SU-DHL-6 (cell line): ENCODE measurements around the gene CHST9.

Source experiments
- H2AFZ ChIP-seq: fragments of 200-600 bp; sonication (generic); 2 replicates; pipeline ENCODE4 v1.6.1; 2014; ENCODE audit warnings: low read depth, mild to moderate bottlenecking, moderate library complexity, mixed read lengths, antibody characterized with exemption, low read length; ENCODE audit not compliant: severe bottlenecking
- H3F3A ChIP-seq: fragments of 200-600 bp; shearing (Covaris generic); 2 replicates; pipeline ENCODE4 v1.6.0; 2016; ENCODE audit warnings: antibody characterized with exemption, mild to moderate bottlenecking; ENCODE audit not compliant: insufficient read depth
- H3K27ac ChIP-seq: fragments of 200-600 bp; sonication (generic); 2 replicates; pipeline ENCODE4 v1.5.1; 2016; ENCODE audit warnings: low read depth, mild to moderate bottlenecking, low read length, moderate library complexity, mixed read lengths
- H3K27me3 ChIP-seq: fragments of 200-600 bp; sonication (generic), shearing (Covaris generic); 2 replicates; pipeline ENCODE4 v1.6.0; 2014; ENCODE audit warnings: mild to moderate bottlenecking, low read length
- H3K36me3 ChIP-seq: fragments of 200-600 bp; sonication (generic); 2 replicates; pipeline ENCODE4 v1.6.1; 2014; ENCODE audit warnings: mild to moderate bottlenecking, low read length, mixed read lengths
- H3K4me2 ChIP-seq: fragments of 300-600, 200-600 bp; shearing (Covaris generic), sonication (generic); 2 replicates; pipeline ENCODE4 v1.6.0; 2014; ENCODE audit warnings: low read length, low read depth, mild to moderate bottlenecking; ENCODE audit not compliant: poor library complexity, severe bottlenecking
- H3K4me3 ChIP-seq: fragments of 200-600 bp; sonication (generic); 2 replicates; pipeline ENCODE4 v1.5.1; 2014; ENCODE audit warnings: antibody characterized with exemption, low read length, mild to moderate bottlenecking, mixed read lengths; ENCODE audit not compliant: insufficient read depth, poor library complexity, severe bottlenecking
- H3K79me2 ChIP-seq: fragments of 200-600 bp; sonication (generic); 2 replicates; pipeline ENCODE4 v1.6.1; 2014; ENCODE audit warnings: mild to moderate bottlenecking, low read length, moderate library complexity; ENCODE audit not compliant: insufficient read depth
- H3K9ac ChIP-seq: fragments of 200-600 bp; sonication (generic); 2 replicates; pipeline ENCODE4 v1.7.0; 2014; ENCODE audit warnings: mild to moderate bottlenecking, low read length
- H3K9me2 ChIP-seq: fragments of 200-600 bp; sonication (generic); replicated peaks from 2 replicates; pipeline ENCODE4 v1.6.1; 2014; ENCODE audit warnings: low read length; ENCODE audit not compliant: insufficient read depth
- H3K9me3 ChIP-seq: fragments of 200-600 bp; sonication (generic); 2 replicates; pipeline ENCODE4 v1.6.1; 2014; ENCODE audit warnings: low read length, mixed read lengths; ENCODE audit not compliant: insufficient read depth
- H4K20me1 ChIP-seq: fragments of 200-600 bp; sonication (generic); 2 replicates; pipeline ENCODE4 v1.6.1; 2014; ENCODE audit warnings: low read depth, mild to moderate bottlenecking, antibody characterized with exemption, low read length, moderate library complexity, mixed read lengths
- CTCF ChIP-seq: fragments of 200-600 bp; sonication (generic); IDR thresholded peaks from one replicate; pipeline ENCODE4 v1.5.1; 2017; ENCODE audit warnings: antibody characterized with exemption, mild to moderate bottlenecking, low read length, moderate library complexity; ENCODE audit not compliant: insufficient read depth, poor library complexity, severe bottlenecking
- EZH2phosphoT487 ChIP-seq: fragments of 200-600 bp; sonication (generic), shearing (Covaris generic); conservative IDR thresholded peaks from 2 replicates; pipeline ENCODE4 v1.6.1; 2018; ENCODE audit warnings: mild to moderate bottlenecking, antibody characterized with exemption, low read length, moderate library complexity, mixed read lengths

Gene CHST9

GRCh38 chr18:26911840-26912239 lies 273.3 kb downstream of the CHST9 start:
- Histone ChIP-seq H3K9ac (no peak overlapping the region), H3K27me3 (no peaks in the 10 kb centered on the region), H3K9me2 (no peaks in the 10 kb centered on the region), H3K79me2 (no peaks in the 10 kb centered on the region), H2AFZ (no peak overlapping the region), H4K20me1 (no peaks in the 10 kb centered on the region), H3K36me3 (no peaks in the 10 kb centered on the region), H3K27ac (no peak overlapping the region), H3K9me3 (no peaks in the 10 kb centered on the region), H3K4me3 (no peak overlapping the region), H3K4me2 (no peak overlapping the region), H3F3A (no peaks in the 10 kb centered on the region)
- TF ChIP-seq CTCF = no peak
- no peak for TF ChIP-seq EZH2phosphoT487

- no peak overlapping the region for H3K27ac ChIP-seq
- H3K4me2 ChIP-seq = no peak overlapping the region
- H3F3A ChIP-seq = no peaks in the 10 kb centered on the region
- TF ChIP-seq EZH2phosphoT487 (no peak), CTCF (no peak)
- H3K9me2 ChIP-seq = no peaks in the 10 kb centered on the region
- no peak overlapping the region for H2AFZ ChIP-seq
- no peaks in the 10 kb centered on the region for H3K79me2 ChIP-seq
- no peak overlapping the region for H3K4me3 ChIP-seq
- H3K9ac ChIP-seq = no peak overlapping the region
- H3K36me3 ChIP-seq = no peaks in the 10 kb centered on the region
- H3K27me3 ChIP-seq = no peaks in the 10 kb centered on the region
- no peaks in the 10 kb centered on the region for H4K20me1 ChIP-seq
- H3K9me3 ChIP-seq = 0 out of 2 replicates have a peak, but pooled peaks cover 3% of the 10 kb centered on the region
Observed at GRCh38 chr18:26909599-26910290, 275.4 kb downstream of the CHST9 start.

GRCh38 chr18:26908906-26909305 lies 276.2 kb downstream of the CHST9 start:
- no peaks in the 10 kb centered on the region for H3K79me2 ChIP-seq
- H3F3A ChIP-seq = no peaks in the 10 kb centered on the region
- TF ChIP-seq EZH2phosphoT487 = no peak
- TF ChIP-seq CTCF = no peak
- H3K36me3 ChIP-seq = no peaks in the 10 kb centered on the region
- H3K27ac ChIP-seq = no peak overlapping the region
- H3K9ac ChIP-seq = no peak overlapping the region
- H3K9me3 ChIP-seq = peaks cover 6% of the 10 kb centered on the region; the same call in 1 of the 2 replicates
- no peak overlapping the region for H3K4me3 ChIP-seq
- no peaks in the 10 kb centered on the region for H3K9me2 ChIP-seq
- no peak overlapping the region for H3K4me2 ChIP-seq
- H3K27me3 ChIP-seq = no peaks in the 10 kb centered on the region
- H4K20me1 ChIP-seq = no peaks in the 10 kb centered on the region
- no peak overlapping the region for H2AFZ ChIP-seq
